ENCODE data around the gene HEBP2.

HEBP2 gene

DNA sequence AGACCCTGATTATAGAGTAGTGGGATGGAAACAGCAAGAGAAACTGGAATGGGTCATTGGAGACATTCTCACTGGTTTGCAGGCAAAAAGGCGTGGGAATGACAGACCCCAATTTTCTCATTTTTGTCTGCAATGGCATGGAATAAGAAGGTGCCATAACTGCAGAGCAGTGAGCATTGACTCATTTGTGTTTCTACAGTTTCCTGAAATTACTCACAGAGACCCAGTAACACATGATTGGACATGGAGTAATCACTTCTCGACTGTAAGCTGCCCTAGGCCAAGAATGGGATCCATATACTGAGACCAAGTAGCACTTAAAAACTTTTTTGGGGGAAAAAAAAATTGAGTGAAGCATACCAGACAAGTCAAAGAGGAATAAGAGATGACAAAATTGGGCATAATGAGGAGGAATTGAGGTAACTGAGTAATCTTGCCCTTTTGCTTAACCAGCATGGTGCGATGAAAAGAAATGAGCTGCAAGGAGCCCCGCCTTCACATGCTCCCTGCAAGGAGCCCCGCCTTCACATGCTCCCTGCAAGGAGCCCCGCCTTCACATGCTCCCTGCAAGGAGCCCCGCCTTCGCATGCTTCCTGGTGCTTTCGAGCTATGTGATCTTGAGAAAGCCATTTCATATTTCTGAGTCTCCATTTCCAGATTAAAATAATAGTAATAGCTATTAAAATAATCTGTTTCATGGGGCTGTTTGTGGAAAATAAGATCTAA lies 51.1 kb downstream of the HEBP2 start:
- DNase-seq: peak; percentile 56
- ATAC-seq: peak; percentile 82

DNA sequence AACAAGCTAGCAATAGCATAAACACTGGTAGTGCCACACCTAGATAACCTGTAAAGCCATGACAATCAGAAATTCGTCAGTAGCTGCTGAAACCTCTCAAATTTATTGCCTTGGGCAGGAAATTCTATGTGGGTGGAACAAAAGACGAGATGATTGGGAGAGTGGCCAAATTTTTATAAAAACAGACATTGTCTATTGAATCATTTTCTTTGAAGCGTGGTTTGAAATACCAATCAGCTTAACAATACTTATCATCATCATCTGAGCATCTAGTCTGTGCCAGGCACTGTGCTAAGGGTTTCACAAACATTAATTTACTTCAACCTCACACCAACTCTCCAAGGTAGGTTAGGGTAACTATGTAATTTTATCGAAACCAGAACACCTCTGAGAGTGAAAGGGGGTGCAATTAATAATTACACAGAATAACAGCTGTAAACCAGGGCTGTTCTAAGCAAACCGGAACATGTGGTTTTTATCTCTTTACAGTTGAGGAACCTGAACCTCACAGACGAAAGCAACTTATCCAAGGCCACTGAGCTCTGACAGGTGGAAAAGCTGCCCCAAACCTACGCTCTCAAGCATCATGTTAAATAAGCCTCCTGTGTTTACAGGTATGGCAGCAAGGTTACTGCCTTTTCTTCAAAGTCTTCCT lies 51.9 kb downstream of the HEBP2 start:
- ATAC-seq (peak; percentile 48), DNase-seq (no peak)

DNA sequence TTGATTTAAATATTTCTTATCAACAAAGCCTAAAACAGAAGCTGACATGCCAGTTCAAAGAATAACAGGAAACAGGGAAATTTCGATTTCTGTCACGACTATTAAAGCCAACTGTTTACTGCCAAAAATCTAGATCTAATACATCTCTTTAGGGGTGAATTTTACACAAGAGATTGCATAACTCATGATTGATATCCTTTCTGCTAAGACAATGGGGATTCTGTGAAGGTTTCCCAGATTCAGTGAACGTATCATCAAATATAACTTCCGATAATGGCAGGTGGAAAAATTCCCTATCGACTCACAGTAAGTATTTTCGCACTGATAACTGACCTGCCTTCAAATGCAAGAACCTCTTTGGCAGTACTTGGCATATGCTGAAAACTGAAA lies 52.4 kb downstream of the HEBP2 start:
- DNase-seq (no peak), ATAC-seq (no peak)

DNA sequence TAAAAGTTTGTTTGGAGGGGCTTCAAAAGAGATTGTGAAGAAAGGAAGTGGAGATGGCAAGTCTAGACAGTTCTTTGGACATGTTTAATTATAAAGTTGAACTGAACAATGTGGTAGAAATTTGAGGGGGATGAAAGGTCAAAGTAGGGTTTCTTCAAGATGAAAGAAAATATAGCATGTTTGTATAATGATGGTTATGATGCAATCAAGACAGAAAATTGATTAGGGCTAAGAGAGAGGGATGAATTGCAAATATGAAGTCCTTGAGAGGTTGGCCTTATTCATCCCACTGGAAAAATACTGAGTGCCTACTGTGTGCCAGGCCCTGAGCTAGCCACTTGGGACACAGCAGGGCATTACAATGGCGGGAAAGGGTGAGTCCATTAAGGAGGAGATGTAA lies 57.6 kb downstream of the HEBP2 start:
- DNase-seq (no peak), ATAC-seq (no peak)

DNA sequence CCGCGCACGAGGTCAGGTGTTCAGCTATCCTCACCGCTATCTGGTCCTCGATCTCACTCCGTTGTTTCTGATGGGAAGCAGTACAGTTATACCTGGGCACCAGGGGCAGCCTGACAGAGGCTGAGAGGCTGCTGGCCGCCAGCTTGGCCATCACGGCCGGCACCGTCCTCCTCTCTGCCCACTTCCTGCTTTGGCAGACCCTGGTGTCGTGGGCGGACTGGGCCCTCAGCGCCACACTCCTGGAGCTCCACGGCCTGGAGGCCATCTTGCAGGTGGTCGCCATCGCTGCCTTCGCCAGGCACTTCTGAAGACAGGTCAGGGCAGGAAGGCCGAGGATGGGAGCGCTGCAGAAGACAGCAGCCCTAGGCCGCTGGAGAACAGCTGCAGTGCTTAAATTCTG lies 60.1 kb downstream of the HEBP2 start:
- DNase-seq (no peak), ATAC-seq (no peak)

DNA sequence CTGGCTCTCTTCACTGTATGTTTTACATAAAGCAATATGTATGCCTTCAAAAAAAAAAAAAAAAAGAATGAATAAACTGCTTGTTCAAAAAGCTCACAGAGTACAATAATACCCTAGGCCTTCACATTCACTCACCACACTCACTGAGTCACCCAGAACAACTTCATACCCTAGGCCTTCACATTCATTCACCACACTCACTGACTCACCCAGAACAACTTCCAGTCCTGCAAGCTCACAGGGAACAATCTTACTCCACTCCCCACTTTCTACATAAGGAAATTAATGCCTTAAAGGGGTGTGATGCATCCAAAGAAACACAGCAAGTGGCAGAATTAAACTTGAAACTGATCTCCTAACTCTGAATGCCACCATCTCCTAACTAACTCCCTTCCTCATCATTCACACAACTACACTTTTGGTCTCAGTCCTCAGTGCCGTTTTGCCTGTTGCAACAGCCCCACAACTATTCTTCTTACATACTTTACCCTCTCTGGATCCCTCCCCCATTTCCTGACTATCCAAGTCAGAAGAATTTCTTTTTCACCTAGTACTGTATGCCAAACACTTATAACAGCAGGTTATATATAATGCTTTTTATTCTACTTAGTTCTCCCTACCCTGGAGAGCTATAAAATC lies 61.1 kb downstream of the HEBP2 start:
- no peak for DNase-seq

DNA sequence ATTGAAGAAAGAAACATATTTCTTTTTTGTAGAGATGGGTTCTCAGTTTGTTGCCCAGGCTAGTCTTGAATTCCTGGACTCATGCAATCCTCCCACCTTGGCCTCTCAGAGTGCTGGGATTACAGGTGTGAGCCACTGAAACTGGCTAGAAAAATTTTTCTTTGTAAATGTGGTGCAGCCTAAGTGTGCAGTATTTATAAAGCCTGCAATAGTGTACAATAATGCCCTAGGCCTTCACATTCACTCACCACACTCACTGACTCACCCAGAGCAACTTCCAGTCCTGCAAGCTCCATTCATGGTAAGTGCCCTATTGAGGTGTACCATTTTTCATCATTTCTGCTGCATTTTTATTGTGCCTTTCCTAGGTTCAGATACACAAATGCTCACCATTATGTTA lies 63.9 kb downstream of the HEBP2 start:
- DNase-seq (no peak), ATAC-seq (no peak)

More for the DNA sequence above, 61.1 kb downstream of the HEBP2 start:
- ATAC-seq: peak; percentile 86

DNA sequence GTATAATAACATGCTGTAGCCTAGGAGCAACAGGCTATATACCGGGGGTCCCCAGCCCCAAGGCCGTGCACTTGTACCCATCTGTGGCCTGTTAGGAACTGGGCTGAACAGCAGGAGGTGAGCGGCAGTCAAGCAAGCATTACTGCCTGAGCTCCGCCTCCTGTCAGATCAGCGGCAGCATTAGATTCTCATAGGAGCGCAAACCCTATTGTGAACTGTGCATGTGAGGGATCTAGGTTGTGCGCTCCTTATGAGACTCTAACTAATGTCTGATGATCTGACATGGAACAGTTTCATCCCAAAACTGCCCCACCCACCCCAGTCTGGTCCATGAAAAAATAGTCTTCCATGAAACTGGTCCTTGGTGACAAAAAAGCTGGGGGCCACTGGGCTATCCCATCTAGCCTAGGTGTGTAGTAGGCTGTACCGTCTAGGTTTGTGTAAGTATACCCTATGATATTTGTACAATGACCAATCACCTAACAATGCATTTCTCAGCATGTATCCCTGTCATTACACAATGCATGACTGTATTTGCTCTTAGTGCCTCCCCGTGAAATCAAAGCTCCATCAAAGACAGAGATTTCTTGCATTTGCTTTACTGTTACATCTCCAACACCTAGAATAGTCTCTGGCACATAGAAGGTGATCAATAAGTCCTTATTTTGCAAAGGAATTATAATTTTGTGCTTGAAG lies 64.4 kb downstream of the HEBP2 start:
- ATAC-seq: no peak
- DNase-seq: no peak

All from stimulated activated naive CD8-positive, alpha-beta T cell treated with anti-CD3 and anti-CD28 coated beads, Interleukin-15, Interleukin-2, amounts not matched to agents 100 U/mL and 50 U/mL, for 24 hours (primary cell).